TTC549 (cell line): Measurements from ENCODE around the gene ATP9B.
"Not testable (repeated sequence)": the region's sequence is repeated elsewhere in the genome, so short reads cannot be mapped to it uniquely, and the experiment has no call there.

Experiments used
- FAIRE-seq: peaks from 2 replicates; lab custom pipeline; 2012; peaks lifted over from hg19 to GRCh38; lab: Jason Lieb, UNC

The ATP9B gene

GRCh38 chr18:79290876-79291275 lies 221.7 kb downstream of the ATP9B start:
- FAIRE-seq, result no peak

GRCh38 chr18:79294235-79294634 lies 225.0 kb downstream of the ATP9B start:
- FAIRE-seq, result no peak

GRCh38 chr18:79299272-79299671 lies 230.1 kb downstream of the ATP9B start:
- FAIRE-seq, result no peak

- no peak for FAIRE-seq
Measured at GRCh38 chr18:79299711-79300110, 230.5 kb downstream of the ATP9B start.

GRCh38 chr18:79300413-79300812 lies 231.2 kb downstream of the ATP9B start:
- no peak for FAIRE-seq

GRCh38 chr18:79302120-79302519 lies 232.9 kb downstream of the ATP9B start:
- no peak for FAIRE-seq

- FAIRE-seq, result no peak
Measured at GRCh38 chr18:79305911-79306310, 236.7 kb downstream of the ATP9B start.

GRCh38 chr18:79309614-79310358 lies 240.6 kb downstream of the ATP9B start:
- FAIRE-seq, result no peak

GRCh38 chr18:79314838-79315388 lies 245.7 kb downstream of the ATP9B start:
- no peak for FAIRE-seq

- FAIRE-seq, result no peak
Measured at GRCh38 chr18:79315596-79315995, 246.4 kb downstream of the ATP9B start.

GRCh38 chr18:79317703-79318102 lies 248.5 kb downstream of the ATP9B start:
- FAIRE-seq, result no peak

GRCh38 chr18:79318142-79318673 lies 249.0 kb downstream of the ATP9B start:
- no peak for FAIRE-seq

GRCh38 chr18:79320216-79320850 lies 251.1 kb downstream of the ATP9B start:
- no peak for FAIRE-seq

GRCh38 chr18:79321625-79322405 lies 252.6 kb downstream of the ATP9B start:
- FAIRE-seq, result no peak

- no peak for FAIRE-seq
Measured at GRCh38 chr18:79322441-79322840, 253.2 kb downstream of the ATP9B start.

- FAIRE-seq, result no peak
Measured at GRCh38 chr18:79323471-79323870, 254.3 kb downstream of the ATP9B start.

GRCh38 chr18:79326413-79327198 lies 257.4 kb downstream of the ATP9B start:
- FAIRE-seq, result no peak

- no peak for FAIRE-seq
Measured at GRCh38 chr18:79327199-79327721, 258.1 kb downstream of the ATP9B start.

GRCh38 chr18:79327915-79328314 lies 258.7 kb downstream of the ATP9B start:
- FAIRE-seq, result not testable (repeated sequence)

GRCh38 chr18:79328887-79329286 lies 259.7 kb downstream of the ATP9B start:
- no peak for FAIRE-seq

- no peak for FAIRE-seq
Measured at GRCh38 chr18:79329786-79330185, 260.6 kb downstream of the ATP9B start.

GRCh38 chr18:79332646-79333045 lies 263.5 kb downstream of the ATP9B start:
- FAIRE-seq, result no peak
